Frontal cortex (tissue), 4 donors: ENCODE data around the gene SLC6A5. TPM values are rescaled to one million over a fixed set of nuclear protein-coding genes. Genes with fewer than 3 reads are reported as not detected.
A peak's percentile ranks its signal among the peaks of the same experiment; 100 is the strongest.

Experiments
- DNase-seq, 2 donors: peaks; one replicate each; pipeline ENCODE4 v3.0.0; 2012; ENCODE audit warnings: low spot score in 2 of 2
- FAIRE-seq: peaks from 2 replicates; lab custom pipeline; 2012; peaks lifted over from hg19 to GRCh38; lab: Jason Lieb, UNC
- total RNA-seq: library from RNA; depleted of rRNA; stranded (reverse); fragments of >200 nt; gene quantifications from one replicate; pipeline ENCODE4 v1.2.3, GENCODE V29; 2014
- donor health status: control.
- donor health status: control.
- donor health status: control.

SLC6A5 gene
- total RNA-seq, 1 donor from 2014 or later: not detected

- FAIRE-seq: no peak
- no peak for DNase-seq
Observed at GRCh38 chr11:20595101-20595500, 4.3 kb upstream of the SLC6A5 start.

DNA sequence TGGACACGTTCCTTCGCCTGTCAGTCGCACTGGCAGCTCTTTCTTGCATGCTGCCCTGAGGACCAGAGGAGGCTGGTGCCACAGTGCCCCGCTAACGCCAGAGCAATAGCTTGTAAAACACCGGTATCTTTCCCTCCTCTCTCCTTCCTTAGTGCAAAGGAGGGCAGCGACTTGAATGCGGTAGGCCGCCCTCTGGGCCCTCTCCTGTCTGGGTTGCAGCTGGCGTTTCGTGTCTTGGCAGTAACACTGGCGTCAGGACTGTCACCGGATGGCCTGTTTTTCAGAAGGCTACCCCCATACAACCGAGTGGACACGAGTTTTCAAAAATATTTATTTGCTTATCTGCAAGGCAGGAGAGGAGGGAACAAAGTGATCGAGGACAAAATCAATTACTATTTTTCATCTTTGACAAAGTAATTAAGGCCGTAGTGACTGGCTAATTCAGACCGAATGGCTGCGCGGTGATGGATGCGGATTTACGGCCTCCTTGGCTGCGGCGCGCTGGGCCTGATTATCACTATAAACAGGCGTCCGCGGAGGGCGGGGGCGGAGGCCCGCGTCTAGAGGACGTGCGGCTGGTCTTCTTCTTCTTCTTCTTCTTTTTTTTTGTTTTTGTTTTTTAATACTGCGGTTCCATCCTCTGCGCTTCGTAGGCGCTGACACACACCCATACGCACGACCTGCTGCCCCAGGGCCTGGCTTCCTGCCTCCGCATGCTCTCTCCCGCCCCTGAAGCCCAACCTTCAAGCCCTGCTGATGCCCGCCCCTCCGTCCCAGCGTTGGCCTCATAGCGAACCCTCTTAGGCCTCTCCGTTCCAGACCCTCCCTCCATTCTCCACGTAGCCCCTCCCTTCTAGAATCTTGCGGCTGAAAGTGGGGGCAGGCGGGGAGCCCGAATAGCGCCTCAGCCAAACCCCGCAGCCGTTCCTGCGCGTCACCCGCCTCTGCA is 2.9 kb upstream of the SLC6A5 start:
- no peak for DNase-seq
- no peak for FAIRE-seq

DNA sequence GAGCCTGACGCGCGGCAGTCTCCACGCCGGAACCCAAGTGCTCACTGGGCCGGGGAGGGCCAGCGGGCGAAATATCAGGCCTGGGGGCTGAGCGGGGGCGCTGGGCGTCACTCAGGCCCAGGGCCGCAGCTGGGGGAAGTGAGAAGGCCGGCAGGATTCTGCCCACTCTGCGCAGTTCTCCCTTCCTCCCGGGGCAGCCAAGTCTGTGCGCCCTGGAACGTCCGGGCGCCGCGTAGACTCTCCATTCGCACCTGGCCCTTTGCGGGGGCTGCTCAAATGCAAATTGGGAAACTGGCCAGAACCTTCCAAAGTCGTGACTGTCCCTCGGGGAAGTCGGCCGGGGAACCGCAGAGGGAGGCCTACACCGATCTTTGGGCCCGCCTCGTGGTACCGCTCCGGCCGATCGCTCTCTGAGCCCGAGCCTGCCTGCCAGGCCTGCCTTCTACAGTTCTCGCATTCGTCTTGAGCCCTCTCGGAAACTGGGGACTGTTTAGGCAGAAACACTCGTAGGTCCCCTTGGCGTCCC is 2.2 kb upstream of the SLC6A5 start:
- DNase-seq: no peak
- FAIRE-seq: no peak

DNA sequence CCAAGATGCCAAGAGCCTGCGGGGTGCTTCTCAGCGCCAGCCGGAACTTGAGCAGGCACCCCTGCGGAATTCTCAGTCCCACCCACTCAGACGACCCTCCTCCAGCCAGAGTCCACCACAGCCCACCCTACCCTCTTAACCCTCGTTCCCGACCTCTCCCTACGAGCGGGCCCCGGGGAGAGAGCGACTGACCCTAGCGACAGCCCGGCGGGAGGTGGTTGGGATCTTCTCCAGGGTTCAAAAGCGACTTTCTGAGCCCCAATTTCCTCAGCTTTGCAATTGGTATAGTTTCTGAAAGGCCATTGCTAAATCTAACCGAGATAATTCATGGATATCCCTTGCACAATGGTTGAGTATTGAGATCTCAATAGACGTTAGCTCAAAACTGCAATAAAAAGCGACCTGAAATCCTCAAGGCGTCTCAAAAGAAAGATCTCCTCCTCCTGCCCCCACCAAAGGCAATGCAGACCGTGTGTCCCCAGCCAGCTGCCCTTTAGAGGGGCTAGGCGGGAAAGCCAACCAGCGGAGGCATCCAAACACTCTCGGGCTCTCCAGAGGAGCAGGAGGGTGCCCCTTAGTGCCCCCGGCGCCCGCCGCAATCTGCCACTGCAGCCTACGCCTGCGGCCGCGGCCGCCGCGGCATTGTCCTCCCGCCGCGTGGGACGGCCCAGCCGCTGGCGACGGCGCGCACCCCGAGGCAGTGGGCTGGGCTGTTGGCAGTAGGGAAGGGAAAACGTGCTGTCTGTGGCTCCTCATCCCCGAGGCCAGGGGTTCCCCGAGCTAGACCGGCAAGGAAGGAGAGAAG is 1.5 kb upstream of the SLC6A5 start:
- DNase-seq: no peak
- FAIRE-seq: no peak

- DNase-seq: no peak
- FAIRE-seq: no peak
Observed at GRCh38 chr11:20598492-20598891, 916 bp upstream of the SLC6A5 start.

DNA sequence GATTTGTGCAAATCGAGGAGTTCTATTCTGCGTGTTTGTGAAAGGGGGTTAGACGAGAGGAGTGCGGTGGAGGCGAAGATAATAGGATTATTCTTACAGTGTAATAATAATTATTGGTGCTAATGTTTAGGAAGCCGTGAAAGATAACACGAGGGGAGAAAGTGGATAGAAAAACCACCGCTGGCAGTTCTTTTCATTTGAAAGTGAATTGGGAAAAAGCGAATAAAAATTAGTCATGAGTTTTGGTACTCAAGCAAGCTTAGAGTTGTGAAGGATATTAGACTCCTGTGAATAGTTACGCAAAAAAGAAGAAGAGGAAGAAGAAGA is 575 bp downstream of the SLC6A5 start:
- no peak for FAIRE-seq
- no peak for DNase-seq

DNA sequence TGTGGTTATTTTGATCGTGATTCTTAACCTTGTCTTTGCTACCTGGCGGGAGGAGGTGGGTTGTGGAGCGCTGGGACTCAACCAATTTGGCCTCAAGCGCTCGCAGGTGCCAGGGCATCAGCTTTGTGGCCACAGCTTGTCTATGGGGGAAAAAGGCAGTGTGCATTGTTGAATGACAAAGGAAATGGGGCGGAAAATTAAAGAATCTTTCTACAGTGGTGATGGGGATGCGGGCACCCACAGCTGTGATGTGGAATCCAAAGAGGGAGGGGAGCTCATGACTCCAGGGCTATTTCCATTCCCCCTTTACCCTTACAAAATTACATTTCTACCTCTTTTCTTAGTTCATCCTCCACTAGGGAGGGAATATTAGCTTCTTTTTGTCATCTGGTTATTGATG is 1.1 kb downstream of the SLC6A5 start:
- FAIRE-seq: no peak
- DNase-seq: no peak

DNA sequence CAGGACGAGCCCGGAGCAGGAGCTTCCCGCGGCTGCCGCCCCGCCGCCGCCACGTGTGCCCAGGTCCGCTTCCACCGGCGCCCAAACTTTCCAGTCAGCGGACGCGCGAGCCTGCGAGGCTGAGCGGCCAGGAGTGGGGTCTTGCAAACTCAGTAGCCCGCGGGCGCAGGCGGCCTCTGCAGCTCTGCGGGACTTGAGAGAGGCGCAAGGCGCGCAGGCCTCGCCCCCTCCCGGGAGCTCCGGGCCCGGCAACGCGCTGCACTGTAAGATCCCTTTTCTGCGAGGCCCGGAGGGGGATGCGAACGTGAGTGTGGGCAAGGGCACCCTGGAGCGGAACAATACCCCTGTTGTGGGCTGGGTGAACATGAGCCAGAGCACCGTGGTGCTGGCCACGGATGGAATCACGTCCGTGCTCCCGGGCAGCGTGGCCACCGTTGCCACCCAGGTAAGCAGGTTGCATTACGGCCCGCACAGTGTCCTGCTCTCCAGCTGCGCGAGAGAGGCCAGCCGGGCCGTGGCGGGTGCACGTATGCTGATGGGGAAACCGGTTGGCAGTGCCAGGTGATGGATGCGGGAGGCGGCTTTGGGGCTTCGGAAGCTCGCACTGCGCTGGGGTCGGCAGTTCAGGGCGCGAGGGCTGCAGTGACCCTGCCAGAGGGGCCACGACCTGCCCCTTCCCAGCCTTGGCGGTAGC is 2.0 kb downstream of the SLC6A5 start:
- FAIRE-seq: no peak
- no peak for DNase-seq

DNA sequence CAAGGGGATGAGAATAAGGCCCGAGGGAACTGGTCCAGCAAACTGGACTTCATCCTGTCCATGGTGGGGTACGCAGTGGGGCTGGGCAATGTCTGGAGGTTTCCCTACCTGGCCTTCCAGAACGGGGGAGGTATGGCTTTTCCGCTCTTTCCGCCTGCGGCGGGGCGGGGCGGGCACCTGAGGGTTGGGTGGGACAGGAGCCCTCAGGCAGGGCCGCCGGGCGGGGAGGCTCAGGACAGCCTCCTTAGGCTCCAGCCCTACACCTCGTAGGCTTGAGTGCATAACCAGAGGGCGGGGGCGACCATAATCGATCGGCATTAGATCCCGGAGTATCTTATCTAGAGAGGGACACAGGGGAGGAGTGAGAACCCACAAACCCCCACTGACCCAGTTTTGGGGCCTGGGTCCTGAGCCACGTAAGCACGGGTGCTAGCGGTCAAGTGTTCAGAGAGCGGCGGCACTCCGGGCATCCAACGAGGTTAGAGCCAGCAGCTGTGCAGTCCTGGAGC is 4.9 kb downstream of the SLC6A5 start:
- FAIRE-seq (no peak), DNase-seq (no peak)

- FAIRE-seq (no peak), DNase-seq (no peak)
Observed at GRCh38 chr11:20604864-20605601, 5.6 kb downstream of the SLC6A5 start.

- no peak for DNase-seq
Observed at GRCh38 chr11:20605602-20606091, 6.2 kb downstream of the SLC6A5 start.

GRCh38 chr11:20608934-20609333 is 9.5 kb downstream of the SLC6A5 start:
- DNase-seq (no peak), FAIRE-seq (no peak)

More at GRCh38 chr11:20605602-20606091, 6.2 kb downstream of the SLC6A5 start:
- no peak for FAIRE-seq

- FAIRE-seq: no peak
Observed at GRCh38 chr11:20609727-20610707, 10.6 kb downstream of the SLC6A5 start.

GRCh38 chr11:20610825-20611224 is 11.4 kb downstream of the SLC6A5 start:
- FAIRE-seq: no peak
- no peak for DNase-seq

More at GRCh38 chr11:20609727-20610707, 10.6 kb downstream of the SLC6A5 start:
- DNase-seq: peak in 1 of 2 donors; percentile 71

DNA sequence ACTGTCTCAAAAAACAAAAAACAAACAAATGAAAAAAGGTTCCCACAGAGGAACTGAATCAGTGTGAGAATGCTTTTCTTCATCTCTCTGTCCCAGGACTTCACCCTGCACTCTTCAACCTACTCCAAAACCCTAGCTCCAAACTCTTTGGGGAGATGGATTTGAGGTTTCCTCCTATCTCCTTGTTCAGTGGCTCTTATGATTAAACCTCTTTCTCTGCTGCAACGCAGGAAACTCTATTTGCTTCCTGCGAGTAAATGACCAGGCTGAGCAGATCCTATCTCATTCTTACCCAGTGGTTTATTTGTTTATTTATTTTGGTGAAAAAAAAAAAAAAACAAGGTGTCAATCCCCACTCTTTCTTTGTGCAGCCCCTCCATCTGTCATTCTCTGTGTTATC is 12.0 kb downstream of the SLC6A5 start:
- FAIRE-seq (no peak), DNase-seq (no peak)

DNA sequence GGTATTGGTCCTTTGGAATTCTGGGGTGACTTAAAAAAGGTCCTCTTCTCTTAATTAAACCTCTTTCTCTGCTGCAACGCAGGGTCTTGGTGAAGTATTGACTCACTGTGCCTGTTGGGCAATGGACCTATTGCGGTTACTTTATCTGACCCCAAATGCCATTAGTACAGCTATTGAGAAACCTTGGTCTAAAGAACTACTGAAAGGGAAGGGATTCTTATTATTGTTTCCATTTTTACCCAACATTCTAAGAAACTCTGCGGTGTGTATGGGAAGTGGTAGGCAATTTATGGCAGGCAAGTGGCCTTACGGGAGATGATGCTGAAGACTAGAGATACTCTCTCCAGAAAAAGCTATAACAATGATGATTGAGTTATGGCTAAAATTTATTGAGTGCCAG is 12.5 kb downstream of the SLC6A5 start:
- FAIRE-seq: no peak
- DNase-seq: no peak

GRCh38 chr11:20612416-20612815 is 13.0 kb downstream of the SLC6A5 start:
- no peak for DNase-seq
- no peak for FAIRE-seq

DNA sequence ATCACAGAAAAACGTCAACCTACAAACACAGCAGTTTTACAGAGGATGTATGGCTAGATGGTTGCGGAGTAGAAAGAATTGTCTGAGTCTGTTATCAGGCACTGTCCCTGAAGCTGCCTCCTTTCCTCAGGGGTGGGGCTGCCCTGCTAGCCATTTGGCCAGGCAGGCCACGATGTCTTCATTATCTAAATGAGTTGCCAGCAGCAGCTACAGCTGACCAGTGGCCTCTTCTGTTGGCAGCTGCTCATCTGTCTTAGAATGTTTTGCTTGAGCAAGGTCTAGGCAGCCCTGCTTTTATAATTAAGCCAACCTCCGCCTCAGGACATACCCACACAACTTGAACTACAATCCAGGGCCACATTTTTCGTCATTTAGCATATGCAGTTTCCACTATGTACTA is 17.5 kb downstream of the SLC6A5 start:
- no peak for DNase-seq
- FAIRE-seq: no peak
